ENCODE measurements around the gene SLC27A6.
A peak's percentile ranks its signal among the peaks of the same experiment; 100 is the strongest.
"Not testable (repeated sequence)": the region's sequence is repeated elsewhere in the genome, so short reads cannot be mapped to it uniquely, and the experiment has no call there.

The SLC27A6 gene

GRCh38 chr5:129001841-129002526 is 36.7 kb downstream of the SLC27A6 start:
- DNase-seq: peak; percentile 27

- DNase-seq: no peak
These were observed 37.2 kb downstream of the SLC27A6 start for GRCh38 chr5:129002527-129002842.

- DNase-seq: no peak
These were observed 37.9 kb downstream of the SLC27A6 start for GRCh38 chr5:129003232-129003631.

GRCh38 chr5:129014185-129014584 is 48.9 kb downstream of the SLC27A6 start:
- DNase-seq: no peak

GRCh38 chr5:129018837-129019236 is 53.5 kb downstream of the SLC27A6 start:
- no peak for DNase-seq

- no peak for DNase-seq
These were observed 54.2 kb downstream of the SLC27A6 start for GRCh38 chr5:129019401-129019908.

GRCh38 chr5:129020683-129021082 is 55.4 kb downstream of the SLC27A6 start:
- no peak for DNase-seq

GRCh38 chr5:129021744-129022143 is 56.5 kb downstream of the SLC27A6 start:
- no peak for DNase-seq

GRCh38 chr5:129022599-129022998 is 57.3 kb downstream of the SLC27A6 start:
- no peak for DNase-seq

- no peak for DNase-seq
These were observed 62.0 kb downstream of the SLC27A6 start for GRCh38 chr5:129027260-129027659.

- DNase-seq: no peak
These were observed 66.8 kb downstream of the SLC27A6 start for GRCh38 chr5:129031886-129032683.

GRCh38 chr5:129036257-129036656 is 71.0 kb downstream of the SLC27A6 start:
- DNase-seq: not testable (repeated sequence)

GRCh38 chr5:129041196-129041881 is 76.1 kb downstream of the SLC27A6 start:
- no peak for DNase-seq

GRCh38 chr5:129042306-129042705 is 77.0 kb downstream of the SLC27A6 start:
- DNase-seq: no peak

GRCh38 chr5:129043894-129044293 is 78.6 kb downstream of the SLC27A6 start:
- DNase-seq: no peak

- DNase-seq: peak; percentile 21
These were observed 80.9 kb downstream of the SLC27A6 start for GRCh38 chr5:129046151-129046550.

- no peak for DNase-seq
These were observed 83.2 kb downstream of the SLC27A6 start for GRCh38 chr5:129048509-129048908.

- no peak for DNase-seq
These were observed 84.0 kb downstream of the SLC27A6 start for GRCh38 chr5:129049126-129049799.

GRCh38 chr5:129051283-129051682 is 86.0 kb downstream of the SLC27A6 start:
- no peak for DNase-seq

GRCh38 chr5:129053438-129053837 is 88.2 kb downstream of the SLC27A6 start:
- peak; percentile 11 for DNase-seq

GRCh38 chr5:129057329-129057728 is 92.0 kb downstream of the SLC27A6 start:
- DNase-seq: no peak

- DNase-seq: no peak
These were observed 96.6 kb downstream of the SLC27A6 start for GRCh38 chr5:129061849-129062248.

GRCh38 chr5:129063483-129064113 is 98.3 kb downstream of the SLC27A6 start:
- DNase-seq: peak; percentile 11

All from DMS53 (cell line).